GM11168 (cell line): ENCODE data around the gene TAF5L.

Experiments
- in situ Hi-C: fragments of 300-500 bp; cut with MboI; formaldehyde crosslinking; loops from one replicate; pipeline ENCODE4 v1.12.0; 2022; ENCODE audit warnings: low sequenced_read_pairs; ENCODE audit not compliant: unreplicated experiment

The TAF5L gene

GRCh38 chr1:229552732-229553131 is 73.2 kb downstream of the TAF5L start:
- in situ Hi-C loops: no loop called here

- in situ Hi-C loops: no loop called here
Observed at GRCh38 chr1:229550812-229551567, 74.9 kb downstream of the TAF5L start.

- in situ Hi-C loops: no loop called here
Observed at GRCh38 chr1:229547542-229547941, 78.4 kb downstream of the TAF5L start.

- in situ Hi-C loops: no loop called here
Observed at GRCh38 chr1:229544587-229544986, 81.3 kb downstream of the TAF5L start.
